Lower lobe of right lung (tissue), 2 donors: ENCODE measurements around the gene DCAF15. TPM values are rescaled to one million over a fixed set of nuclear protein-coding genes. Genes with fewer than 3 reads are reported as not detected.

Experiments used
- ATAC-seq, 2 donors: fragments of 200-7000 bp; cut with Tn5 transposase; one replicate each; pipeline ENCODE4 v1.9.1; 2020 to 2022; ENCODE audit warnings: mild to moderate bottlenecking in 2 of 2, moderate library complexity in 2 of 2
- DNase-seq: peaks from one replicate; pipeline ENCODE4 v3.0.0-alpha.2; 2020
- H3K27ac ChIP-seq: fragments of 200-600 bp; one replicate; pipeline ENCODE4 v1.8.0; 2022
- H3K27me3 ChIP-seq: fragments of 200-600 bp; one replicate; pipeline ENCODE4 v1.8.0; 2022; ENCODE audit warnings: low read depth
- H3K36me3 ChIP-seq: fragments of 200-600 bp; one replicate; pipeline ENCODE4 v1.8.0; 2022; ENCODE audit warnings: mild to moderate bottlenecking
- H3K4me1 ChIP-seq: fragments of 200-600 bp; one replicate; pipeline ENCODE4 v1.8.0; 2022
- H3K4me3 ChIP-seq: fragments of 200-600 bp; one replicate; pipeline ENCODE4 v1.8.0; 2022; ENCODE audit warnings: mild to moderate bottlenecking
- H3K9me3 ChIP-seq: fragments of 200-600 bp; one replicate; pipeline ENCODE4 v1.8.0; 2022
- intact Hi-C: fragments of 100-400 bp; cut with DNase I; formaldehyde crosslinking; loops from one replicate; pipeline ENCODE4 v1.11.0; 2022
- total RNA-seq: library from RNA; stranded (reverse); fragmentation: NEBNext Ultra II Directional; extraction: Animal tissue kit (Norgen Biotek cat#: 25700); gene quantifications from one replicate; pipeline ENCODE4 v1.2.1, GENCODE V29; 2021
- TF ChIP-seq, protein P1 (sequence below): fragments of 200-600 bp; IDR thresholded peaks from one replicate; pipeline ENCODE4 v1.8.0; 2022; ENCODE audit warnings: antibody characterized with exemption, mild to moderate bottlenecking
- donor health status: DM: no; HTN: yes; CAD: no; lungs with severe emphysema.

Gene DCAF15
- total RNA-seq, 1 donor from 2014 or later = 28.4 TPM

DNA sequence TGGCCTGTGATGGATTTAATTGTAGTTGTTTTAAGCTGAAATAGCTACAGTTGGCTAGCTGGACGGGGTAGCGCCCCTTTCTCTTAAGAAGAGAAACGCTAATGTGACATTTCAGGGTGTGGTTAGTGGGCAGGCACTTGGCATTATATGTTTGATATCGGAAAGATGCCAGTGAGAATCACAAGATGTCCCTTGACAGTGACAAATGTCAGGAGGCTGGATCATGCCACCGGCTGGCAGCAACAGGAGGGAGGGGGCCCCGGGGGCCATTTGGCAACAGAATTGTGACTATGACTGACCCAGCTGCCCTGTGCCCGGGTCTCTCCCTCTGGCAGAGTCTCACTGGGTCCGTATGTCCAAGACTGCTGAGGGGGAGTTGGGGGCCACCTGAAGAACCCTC, 4.7 kb downstream of the DCAF15 start:
- Histone ChIP-seq H3K4me3 (no peak overlapping the region), H3K9me3 (no peaks in the 10 kb centered on the region), H3K36me3 (peaks cover 78% of the 10 kb centered on the region), H3K4me1 (peaks cover 13% of the 10 kb centered on the region), H3K27me3 (no peaks in the 10 kb centered on the region), H3K27ac (no peak overlapping the region)
- intact Hi-C loops = no loop called here
- ATAC-seq (no peak), DNase-seq (no peak)
- TF ChIP-seq, protein P1, sequence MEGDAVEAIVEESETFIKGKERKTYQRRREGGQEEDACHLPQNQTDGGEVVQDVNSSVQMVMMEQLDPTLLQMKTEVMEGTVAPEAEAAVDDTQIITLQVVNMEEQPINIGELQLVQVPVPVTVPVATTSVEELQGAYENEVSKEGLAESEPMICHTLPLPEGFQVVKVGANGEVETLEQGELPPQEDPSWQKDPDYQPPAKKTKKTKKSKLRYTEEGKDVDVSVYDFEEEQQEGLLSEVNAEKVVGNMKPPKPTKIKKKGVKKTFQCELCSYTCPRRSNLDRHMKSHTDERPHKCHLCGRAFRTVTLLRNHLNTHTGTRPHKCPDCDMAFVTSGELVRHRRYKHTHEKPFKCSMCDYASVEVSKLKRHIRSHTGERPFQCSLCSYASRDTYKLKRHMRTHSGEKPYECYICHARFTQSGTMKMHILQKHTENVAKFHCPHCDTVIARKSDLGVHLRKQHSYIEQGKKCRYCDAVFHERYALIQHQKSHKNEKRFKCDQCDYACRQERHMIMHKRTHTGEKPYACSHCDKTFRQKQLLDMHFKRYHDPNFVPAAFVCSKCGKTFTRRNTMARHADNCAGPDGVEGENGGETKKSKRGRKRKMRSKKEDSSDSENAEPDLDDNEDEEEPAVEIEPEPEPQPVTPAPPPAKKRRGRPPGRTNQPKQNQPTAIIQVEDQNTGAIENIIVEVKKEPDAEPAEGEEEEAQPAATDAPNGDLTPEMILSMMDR = no peak

DNA sequence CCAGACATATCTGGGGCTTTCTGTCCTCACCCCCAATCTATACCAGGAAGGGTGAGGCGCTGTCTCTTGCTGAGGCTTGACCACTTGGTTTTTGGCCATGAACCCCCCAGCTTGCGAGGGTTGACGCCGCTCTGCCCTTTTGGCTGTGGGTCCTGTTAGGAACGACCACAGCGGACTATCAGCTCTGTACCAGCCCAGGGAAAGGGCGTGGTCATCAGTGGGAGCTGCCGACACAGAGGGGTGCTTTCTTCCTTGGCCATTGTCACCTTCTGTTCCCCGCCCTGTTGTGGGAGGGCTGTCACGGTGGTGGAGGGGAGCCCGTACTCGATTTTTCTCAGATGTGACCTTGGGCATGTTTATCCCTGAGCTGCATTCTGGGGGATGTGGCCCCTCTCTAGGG, 5.7 kb downstream of the DCAF15 start:
- ATAC-seq (no peak), DNase-seq (no peak)
- intact Hi-C loops = no loop called here
- H3K27me3 ChIP-seq = no peaks in the 10 kb centered on the region
- H3K36me3 ChIP-seq = peaks cover 88% of the 10 kb centered on the region
- TF ChIP-seq, protein P1 = no peak
- no peak overlapping the region for H3K4me3 ChIP-seq
- peaks cover 11% of the 10 kb centered on the region for H3K4me1 ChIP-seq
- no peak overlapping the region for H3K27ac ChIP-seq
- H3K9me3 ChIP-seq = no peaks in the 10 kb centered on the region

DNA sequence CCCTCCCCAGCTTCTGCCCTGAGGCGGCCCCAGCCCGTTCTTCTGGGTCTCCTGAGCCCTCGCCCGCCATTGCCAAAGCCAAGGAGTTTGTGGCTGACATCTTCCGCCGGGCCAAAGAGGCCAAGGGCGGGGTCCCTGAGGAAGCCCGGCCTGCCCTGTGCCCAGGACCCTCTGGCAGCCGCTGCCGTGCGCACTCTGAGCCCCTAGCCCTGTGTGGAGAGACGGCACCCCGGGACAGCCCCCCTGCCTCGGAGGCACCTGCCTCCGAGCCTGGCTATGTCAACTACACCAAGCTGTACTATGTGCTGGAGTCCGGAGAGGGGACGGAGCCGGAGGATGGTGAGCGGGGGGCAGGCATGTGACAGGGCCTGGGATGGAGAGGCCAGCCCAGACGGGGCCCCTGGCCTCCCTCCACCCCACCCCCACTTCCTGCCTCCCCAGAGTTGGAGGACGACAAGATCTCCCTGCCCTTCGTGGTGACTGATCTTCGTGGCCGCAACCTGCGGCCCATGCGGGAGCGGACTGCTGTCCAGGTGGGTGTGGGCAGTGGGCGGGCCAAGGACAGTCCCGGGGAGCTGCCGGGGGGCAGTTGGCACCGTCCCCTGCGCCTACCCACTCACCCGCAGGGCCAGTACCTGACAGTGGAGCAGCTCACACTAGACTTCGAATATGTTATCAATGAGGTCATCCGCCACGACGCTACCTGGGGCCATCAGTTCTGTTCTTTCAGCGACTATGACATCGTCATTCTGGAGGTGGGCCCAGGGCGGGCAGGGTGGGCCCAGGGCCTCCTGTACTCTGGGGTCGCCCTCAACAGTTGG, 7.0 kb downstream of the DCAF15 start:
- H3K27me3 ChIP-seq = no peaks in the 10 kb centered on the region
- intact Hi-C loops = no loop called here
- no peaks in the 10 kb centered on the region for H3K9me3 ChIP-seq
- no peak for ATAC-seq
- no peaks in the 10 kb centered on the region for H3K4me1 ChIP-seq
- no peak for DNase-seq
- no peak overlapping the region for H3K4me3 ChIP-seq
- peaks cover 99% of the 10 kb centered on the region for H3K36me3 ChIP-seq
- TF ChIP-seq, protein P1 = no peak
- H3K27ac ChIP-seq = no peak overlapping the region

DNA sequence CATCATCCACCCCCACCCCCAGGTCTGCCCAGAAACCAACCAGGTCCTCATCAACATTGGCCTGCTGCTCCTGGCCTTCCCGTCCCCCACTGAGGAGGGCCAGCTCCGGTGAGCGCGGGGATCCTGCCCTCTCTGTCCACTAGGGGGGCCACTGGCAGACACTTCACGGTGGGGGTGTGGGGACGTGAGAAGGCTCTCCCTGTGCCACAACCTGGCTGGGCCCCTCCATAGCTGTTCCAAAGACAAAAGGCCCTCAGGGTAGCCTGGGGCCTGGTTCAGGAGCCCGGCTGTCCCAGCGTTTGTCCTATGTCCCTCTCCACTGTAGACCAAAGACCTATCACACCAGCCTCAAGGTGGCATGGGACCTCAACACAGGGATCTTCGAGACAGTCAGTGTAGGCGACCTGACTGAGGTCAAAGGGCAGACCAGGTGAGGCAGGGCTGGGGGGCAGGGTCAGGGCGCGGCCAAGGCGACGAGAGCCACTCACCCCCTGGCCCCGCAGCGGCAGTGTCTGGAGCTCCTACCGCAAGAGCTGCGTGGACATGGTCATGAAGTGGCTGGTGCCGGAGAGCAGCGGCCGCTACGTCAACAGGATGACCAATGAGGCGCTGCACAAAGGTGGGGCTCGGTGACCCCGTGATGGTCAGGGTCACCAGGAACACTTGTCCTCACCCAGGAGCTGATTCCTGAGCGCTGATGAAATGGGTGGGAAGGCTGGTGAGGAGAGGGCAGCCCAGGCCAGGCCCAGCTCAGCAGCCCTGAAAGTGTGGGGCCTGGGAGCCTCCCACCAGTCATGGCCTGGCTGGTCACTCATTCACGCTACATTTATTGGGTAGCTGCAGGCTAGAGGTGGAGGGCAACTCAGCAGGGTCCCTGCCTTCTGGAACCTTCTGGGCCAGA, 7.9 kb downstream of the DCAF15 start:
- TF ChIP-seq, protein P1 = peak; percentile 22
- no peak overlapping the region for H3K27ac ChIP-seq
- H3K4me1 ChIP-seq = no peaks in the 10 kb centered on the region
- H3K36me3 ChIP-seq = peaks cover 99% of the 10 kb centered on the region
- no peak overlapping the region for H3K4me3 ChIP-seq
- no peaks in the 10 kb centered on the region for H3K9me3 ChIP-seq
- no peak for DNase-seq
- intact Hi-C loops = no loop called here
- peak; percentile 7 to 23 for ATAC-seq
- H3K27me3 ChIP-seq = no peaks in the 10 kb centered on the region

DNA sequence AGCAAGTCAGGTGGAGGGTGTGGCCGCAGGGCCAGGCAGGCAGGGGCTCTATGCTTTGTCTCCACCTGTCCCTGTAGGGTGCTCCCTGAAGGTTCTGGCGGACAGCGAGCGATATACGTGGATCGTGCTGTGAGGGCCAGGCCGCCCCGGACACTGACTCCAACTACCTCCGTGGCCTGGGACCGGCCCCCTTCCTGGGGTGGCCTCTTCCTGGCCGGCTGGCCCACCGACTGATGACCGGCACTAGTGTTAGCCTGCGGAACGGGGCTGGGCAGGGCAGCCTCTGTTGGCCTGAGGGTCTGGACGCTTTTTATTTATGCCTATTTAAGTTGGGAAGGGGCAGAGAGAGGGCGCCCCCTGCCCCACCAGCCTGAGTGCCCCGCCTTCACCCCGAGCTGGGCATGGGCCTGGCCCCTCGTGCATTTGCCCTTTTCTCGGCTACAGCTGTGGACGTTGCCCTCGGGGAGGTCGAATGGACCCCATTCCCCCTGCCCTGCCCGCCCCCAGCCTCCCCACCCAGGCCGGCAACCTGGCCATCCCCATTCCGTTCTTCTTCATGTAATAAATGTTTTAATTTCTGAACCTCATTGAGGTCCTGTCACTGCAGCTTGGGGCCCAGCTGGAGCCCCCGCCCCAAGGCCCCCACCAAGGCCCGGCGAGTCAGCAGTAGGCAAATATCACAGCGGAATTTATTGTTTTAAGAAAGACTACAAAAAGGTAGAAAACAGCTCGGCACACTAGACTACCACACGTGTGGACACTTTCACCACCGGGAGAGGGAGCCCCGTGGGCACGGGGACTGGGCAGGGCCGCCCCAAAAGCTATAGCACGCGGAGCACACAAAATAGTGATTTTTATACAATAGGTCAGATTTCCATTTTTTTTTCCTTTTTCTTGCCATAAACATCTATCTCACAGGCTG, 8.8 kb downstream of the DCAF15 start:
- Histone ChIP-seq H3K4me3 (no peak overlapping the region), H3K4me1 (no peaks in the 10 kb centered on the region), H3K27ac (no peak overlapping the region), H3K36me3 (peaks cover 99% of the 10 kb centered on the region), H3K9me3 (no peaks in the 10 kb centered on the region), H3K27me3 (no peaks in the 10 kb centered on the region)
- ATAC-seq (no peak), DNase-seq (no peak)
- intact Hi-C loops = no loop called here
- TF ChIP-seq, protein P1 = no peak
